GM18909 (cell line): Measurements from ENCODE around the gene IARS1.

Experiments used
- ATAC-seq: cut with Tn5 transposase; IDR thresholded peaks from one replicate; pipeline ENCODE4 v1.9.1; 2021; ENCODE audit warnings: mild to moderate bottlenecking; ENCODE audit not compliant: unreplicated experiment, poor library complexity

IARS1 gene

DNA sequence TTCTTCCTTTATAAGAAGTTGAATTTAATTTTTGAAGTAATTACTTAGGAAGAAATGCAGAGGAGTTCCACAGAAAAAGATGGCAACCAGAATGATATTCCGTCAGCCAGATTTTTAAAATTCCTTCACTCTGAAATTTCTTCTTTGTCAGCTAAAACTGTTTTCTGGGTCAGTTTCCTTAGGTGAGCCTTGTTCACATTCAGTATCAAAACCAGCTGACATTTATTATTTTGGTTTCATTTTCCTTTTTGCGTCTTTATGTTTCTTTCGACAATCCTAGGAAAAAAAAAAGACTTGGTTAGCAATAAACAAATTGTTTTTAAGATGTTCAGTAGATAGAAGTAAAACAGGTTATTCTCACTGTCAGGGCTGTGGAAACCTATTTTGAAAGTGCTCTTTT is 4.1 kb upstream of the IARS1 start:
- ATAC-seq, result no peak

DNA sequence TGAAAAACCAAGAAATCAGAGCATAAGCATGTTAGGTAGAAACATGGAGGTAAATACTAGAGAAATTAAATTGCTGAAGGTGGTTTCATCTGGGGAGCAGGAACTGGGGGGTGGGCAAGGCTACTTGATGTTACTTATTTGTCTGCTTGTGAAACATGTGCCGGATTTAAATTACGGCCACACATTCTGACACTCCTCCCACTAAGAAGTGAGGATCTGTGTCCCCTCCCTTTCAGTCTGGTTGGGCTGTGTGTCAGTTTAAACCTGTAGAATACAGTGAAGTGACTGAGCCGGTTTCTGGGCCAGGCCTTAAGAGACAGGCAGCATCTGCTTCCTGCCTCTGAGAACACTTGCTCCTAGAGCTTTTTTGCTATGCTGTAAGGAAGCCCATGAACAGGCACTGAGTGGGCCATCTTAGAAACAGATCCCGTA is 2.3 kb upstream of the IARS1 start:
- no peak for ATAC-seq

DNA sequence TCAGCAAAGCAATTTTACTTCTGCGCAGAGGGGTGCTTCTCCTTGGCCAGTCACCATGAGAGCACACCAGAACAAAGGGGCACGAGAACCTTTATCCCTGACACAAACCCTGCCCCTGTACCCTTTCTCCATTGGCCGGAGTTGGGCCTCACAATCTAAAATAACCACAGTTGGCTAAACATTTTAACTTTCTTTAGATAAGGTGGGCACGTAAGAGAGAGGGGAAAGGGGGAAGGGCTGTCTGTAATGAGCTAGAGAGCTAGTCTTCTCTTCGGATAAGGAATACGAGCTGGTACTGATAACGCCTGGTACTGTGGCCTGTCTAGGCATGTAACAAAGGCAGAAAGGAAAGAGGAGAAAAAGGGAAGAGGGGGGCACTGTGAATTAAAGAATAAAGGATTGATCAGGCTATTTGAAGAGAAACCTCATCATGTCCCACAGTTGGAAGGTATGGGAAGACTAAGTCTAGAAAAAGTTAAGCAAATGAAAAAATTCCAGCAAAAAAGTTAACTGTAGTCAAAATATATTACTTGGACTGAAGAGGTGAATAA is 1.8 kb upstream of the IARS1 start:
- no peak for ATAC-seq

DNA sequence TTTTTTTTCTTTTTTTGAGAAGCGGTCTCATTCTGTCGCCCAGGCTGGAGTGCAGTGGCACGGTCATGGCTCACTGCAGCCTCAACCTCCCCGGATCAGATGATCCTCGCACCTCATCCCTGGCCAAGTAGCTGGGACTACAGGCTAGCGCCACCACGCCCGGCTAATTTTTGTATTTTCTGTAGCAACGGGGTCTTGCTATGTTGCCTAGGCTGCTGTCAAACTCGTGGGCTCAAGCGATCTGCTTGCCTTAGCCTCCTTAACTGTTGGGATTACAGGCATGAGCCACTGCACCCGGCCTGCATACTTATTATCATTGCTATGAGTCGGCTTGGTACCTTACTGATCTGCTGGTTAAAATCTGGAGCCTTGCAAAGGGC is 790 bp upstream of the IARS1 start:
- no peak for ATAC-seq

DNA sequence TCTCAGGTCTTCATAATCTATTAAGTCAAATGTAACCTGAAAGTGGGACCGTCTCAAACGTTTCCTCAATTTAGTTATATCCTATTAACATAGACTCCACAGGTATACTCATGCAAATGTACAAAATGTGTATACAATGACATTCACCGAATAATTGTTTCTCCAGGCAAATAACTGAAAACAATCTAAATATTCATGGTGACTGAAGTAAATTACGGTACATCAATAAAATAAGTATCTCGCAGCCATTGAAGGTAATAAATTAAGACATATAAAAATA is 482 bp downstream of the IARS1 start:
- ATAC-seq, result no peak

DNA sequence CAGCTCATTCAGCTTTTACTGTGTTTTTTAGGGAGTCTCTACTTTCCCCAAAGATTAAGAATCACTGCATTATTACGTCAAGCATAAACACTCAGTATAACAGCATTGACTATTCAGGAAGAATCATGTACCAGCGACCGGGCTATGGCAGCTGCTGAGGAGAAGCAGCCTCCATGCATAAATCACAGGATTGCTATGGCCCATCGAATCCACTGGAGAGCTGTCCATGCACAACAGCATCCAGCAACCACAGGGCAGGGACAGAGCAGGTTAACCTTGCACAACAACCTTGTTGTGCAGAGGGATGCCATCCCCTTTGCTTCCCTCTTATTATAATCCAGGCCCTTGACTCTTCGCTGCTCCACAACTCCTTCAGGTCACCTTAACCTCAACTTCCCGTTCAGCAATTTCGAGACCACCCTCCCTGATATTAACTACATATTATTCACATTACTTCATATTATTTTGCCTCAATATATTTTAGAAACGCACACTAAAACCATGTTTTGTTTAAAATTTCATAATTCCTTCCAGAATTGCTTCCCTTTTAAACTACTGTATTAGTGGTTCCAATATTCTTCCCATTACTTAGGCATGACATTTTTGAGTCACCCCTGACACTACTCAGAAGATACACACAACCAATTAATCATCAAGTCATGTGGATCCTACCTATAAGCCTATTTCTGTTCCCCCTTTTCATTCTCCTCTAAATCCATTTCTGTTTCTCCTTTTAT is 991 bp downstream of the IARS1 start:
- ATAC-seq, result no peak

DNA sequence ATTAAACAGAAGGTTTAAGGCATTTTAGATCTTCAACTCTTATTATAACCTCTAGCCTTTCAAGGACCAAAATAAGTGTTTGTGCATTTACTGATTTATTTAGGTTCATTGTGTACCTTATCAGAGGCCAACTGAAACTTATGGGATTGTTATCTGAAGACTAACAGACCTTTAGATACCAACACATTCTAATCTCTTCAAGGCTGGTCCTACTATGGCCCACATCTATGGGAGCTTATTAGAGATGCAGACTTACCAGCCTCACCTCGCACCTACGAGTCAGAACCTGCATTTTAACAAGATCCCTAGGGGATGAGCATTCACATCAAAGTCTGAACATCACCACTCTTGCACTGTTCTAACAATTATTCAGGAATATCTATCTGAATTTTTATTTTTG is 1.9 kb downstream of the IARS1 start:
- ATAC-seq, result no peak

DNA sequence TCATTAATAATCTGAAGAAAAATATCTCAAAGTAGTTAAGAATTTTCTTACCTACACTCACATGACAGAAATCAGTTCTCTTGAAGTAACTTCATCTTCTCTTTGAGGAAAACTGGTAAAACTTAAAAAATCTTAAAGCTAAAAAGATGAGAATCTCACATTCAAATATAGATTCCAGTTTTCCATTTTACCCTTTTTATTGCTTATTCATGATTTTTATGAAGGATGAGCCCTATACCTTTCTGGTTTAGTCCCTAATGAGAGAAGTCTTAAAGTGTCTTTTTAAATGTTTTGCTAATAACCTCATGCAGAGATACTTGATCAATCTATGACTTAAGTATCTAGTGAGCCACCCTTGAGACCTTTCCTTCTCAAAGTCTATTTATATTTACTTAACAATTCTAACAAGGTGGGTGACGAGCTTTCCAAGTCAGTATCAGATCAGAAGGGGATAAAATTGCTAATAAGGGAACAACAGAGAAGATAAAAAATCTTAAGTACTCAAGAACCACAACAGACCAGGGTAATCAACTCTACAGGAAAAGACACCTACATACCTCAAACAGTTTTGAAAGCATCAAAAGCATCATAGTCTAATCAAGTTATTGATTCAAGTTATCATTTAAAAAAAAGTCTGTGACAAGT is 2.6 kb downstream of the IARS1 start:
- ATAC-seq, result no peak

DNA sequence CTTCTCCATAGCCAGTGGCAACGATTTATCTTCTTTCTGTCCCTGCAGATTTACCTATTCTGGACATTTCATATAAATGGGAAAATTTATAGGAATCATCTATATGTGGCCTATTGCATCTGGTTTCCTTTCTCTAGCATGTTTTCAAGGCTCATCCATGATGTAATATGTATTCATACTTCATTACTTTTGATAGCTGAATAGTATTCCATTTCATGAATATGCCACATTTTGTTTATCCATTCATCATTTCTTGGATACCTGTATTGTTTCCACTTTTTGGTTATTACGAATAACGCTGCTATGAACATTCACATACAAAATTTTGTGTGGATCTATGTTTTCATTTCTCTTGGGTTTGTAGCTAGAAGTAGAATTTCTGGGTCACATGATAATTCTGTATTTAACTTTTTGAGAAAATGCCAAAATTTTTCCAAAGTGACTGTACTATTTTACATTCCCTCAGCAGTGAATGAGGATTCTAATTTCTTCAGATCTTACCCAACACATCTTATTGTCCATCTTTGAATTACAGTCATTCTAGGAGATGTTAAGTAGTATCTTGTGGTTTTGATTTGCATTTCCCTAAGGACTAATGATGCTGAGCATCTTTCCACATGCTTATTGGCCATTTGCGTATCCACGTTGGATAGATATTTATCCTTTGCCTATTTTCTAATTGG is 3.6 kb downstream of the IARS1 start:
- ATAC-seq, result no peak

DNA sequence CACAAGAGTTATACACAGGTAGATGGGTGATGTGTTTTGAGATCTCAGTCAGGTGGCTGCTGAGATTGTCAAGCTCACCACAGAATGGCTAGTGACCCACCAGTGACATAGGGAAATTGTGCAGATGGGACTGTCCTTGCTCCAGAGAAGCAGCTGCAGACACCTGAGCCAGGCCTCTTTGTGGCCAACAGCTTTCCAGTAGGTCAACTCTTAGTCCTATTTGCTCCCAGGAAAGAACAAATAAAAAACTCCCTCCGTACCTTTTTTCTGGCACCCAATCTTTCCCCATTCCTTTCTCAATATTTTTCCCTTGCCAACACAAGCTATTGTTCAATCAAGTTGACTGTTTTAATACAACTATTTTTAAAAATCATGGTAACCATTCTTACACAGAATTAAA is 14.2 kb downstream of the IARS1 start:
- no peak for ATAC-seq

DNA sequence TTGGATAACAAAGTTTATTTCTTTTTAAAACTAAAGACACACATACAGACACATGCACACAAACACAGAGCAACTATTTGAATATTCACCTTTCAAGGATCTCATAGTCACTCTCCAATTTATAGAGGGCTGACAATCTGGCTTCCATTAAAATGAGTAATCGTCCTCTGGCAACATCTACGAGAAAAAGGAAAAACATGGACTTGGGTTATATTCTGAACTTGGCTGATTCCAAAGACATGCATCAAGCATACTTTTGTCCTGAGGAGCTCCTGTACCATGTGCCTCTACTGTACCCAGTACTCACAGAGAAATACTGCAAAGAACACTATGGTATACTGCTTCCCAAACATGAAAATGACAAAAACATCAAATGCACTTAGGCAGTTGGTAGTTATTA is 15.4 kb downstream of the IARS1 start:
- no peak for ATAC-seq

DNA sequence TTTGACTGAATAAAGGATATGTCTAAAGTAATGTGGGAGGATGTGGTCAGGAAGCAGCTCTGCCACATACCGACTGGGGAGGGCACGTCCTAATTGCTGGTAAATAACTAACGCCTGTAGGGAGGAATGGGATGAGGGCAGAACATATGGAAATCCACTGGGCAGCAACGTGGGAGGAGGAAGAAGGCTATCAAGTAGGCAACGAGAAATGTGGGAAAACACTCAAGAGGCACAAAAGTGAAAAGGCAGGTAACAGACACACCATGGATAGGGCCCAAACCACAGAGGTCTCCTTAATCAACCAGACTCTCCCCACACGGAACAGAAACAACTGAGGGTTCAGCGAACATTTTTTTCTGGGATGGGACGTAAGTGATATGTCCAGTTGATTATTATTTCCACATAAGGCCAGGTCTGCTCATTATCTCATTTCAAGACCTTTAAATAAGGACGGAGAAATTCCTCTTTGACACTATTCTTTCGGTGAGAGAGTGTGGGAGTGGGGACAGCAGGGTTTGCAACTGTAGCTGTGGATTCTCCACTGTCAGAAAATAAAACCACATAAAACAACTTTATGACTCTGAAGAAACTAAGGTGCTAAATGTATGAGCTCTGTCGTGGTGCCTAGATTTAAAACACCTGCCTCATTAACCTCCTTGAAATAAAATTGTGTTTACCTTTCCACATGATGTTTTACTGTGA is 17.0 kb downstream of the IARS1 start:
- ATAC-seq, result no peak

DNA sequence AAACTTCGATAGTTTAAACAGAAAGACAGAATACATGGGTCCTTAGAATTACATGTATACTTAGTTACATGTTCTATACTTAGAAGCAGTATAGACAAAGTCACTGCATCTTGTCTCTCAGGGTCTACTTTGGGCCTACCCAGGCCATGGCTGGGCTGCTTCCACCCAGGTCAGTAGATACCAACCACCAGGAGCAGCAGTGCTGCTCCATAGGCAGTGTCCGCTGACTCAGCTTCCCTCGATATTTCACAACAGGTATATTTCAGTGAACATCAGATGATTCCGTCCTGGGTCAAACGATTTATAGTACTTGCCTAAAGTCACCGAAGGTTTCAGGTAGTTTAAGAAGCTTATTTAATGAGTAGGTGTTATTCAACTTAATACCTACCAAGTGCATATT is 18.0 kb downstream of the IARS1 start:
- ATAC-seq, result no peak

DNA sequence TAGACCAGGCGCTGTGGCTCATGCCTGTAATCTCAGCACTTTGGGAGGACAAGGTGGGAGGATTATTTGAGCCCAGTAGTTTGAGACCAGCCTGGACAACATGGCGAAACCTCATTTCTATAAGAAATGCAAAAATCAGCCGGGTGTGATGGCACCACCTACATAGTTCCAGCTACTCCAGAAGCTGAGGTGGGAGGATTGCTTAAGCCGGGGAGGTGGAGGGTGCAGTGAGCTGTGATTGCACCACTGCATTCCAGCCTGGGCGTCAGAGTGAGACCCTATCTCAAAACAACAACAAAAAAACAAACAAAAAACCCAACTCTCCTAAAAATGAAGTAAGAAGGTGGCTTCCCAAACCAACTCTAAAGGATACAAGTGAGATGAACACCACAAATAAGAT is 23.0 kb downstream of the IARS1 start:
- ATAC-seq, result no peak

DNA sequence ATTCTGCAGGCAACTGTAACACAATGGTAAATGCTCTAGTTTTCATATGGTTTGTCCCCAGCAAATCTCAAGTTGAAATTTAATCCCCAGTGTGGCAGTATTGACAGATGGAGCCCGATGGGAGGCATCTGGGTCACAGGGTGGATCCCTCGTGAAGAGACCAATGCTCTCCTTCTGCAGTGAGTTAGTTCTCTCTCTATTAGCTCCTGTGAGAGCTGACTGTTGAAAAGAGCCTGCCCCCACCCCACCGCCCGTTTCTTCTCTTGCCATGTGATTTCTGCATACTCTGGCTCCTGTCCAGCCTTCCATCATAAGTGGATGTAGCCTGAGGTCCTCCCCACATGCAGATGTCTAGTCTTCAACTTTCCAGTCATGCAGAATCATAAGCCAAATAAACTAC is 27.0 kb downstream of the IARS1 start:
- no peak for ATAC-seq

DNA sequence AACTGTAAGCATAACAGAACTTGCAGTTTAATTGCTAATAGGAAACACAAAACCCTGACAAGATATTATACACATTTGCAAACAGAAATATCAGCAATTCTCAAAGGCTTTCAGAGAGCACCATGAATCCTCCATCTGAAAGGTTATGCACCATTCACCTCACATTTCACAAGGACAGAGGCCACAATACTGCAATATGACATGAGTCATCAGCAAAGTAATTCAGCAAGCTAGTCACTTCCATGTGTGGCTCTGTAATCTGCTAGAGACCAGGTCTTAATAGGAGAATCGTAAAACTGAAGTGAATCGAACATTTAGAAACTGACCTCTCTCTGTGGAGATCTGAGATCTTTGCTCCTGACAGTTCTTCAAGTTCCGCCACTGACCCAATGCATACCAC is 28.3 kb downstream of the IARS1 start:
- no peak for ATAC-seq

DNA sequence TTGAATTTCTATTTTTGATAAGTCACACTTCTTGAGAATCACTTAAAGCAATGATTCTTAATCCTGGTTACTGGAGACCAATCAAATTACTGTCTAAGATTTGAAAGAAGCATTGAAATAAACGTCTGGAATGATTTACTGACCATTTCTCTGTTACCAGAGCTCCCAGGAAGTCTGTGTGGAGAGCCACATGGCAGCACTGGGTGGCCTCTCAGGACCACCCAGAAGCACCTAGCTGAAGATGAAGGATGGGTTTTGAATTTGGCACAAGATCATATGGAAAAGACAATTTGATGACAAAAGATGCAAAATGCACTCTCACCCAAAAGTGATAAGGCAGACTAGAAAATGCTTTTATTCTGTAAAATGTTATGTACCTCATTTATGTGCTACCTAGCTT is 30.4 kb downstream of the IARS1 start:
- ATAC-seq, result no peak

DNA sequence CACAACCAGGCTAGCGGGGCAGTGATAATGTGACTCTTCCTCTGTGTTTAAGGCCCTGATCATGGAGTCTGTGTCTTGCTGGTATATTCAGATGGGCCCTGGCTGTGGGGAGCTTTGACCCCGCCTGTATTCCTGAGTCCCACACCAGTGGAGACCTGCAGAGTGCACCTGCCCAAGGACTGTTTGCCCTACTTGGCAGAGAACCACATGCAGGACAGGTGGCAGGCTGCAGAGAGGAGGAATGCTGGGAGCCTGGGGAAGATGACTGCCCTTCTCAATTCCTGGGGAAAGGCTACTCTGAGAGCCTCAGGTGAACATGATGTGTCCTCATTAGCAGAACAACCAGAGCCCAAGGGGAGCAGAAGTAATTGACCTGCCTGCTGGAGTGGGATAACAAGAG is 36.2 kb downstream of the IARS1 start:
- no peak for ATAC-seq

DNA sequence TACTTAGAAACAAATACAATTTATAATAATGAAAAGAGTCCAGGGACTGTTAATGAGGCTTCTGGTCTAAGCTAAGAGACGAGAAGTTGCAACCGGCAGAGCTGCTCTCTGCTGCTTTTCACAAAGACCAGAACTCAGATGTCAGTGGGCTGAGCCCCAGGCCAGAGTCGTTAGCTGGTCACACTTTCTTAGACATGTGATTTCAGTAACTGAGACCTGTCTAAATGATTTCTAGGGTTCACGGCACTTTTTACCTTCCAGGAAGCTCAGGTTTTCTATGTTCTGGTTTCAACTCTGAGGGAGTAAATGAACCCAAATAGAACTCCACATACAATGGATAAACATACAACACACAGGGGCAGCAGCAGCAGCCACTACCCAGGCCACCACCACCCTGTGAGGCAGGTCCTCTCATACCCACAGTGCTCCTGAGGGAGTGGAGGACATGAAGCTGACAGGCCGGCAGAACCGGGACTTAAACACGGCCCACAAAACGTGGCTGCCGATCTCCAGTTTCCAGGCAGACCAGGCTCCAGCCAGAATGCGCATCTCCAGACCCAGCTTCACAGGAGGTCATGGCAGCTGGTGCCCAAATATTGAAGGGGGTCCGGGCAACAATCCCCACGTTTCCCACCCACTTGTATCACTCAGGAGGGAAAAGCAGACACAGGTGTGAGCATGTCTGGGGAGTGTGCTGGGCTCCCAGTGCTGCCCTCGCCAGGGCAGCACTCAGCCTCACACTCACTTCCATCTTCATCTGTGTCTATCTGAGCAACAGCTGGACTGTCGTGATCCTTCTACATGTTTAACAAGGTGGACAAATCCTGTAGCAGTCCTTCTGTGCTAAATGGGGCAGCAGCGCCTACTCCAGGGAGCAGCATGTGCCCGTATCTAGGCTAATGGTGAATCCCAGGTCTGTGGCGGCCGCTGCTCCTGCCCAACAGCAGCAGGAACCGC is 38.8 kb downstream of the IARS1 start:
- no peak for ATAC-seq

DNA sequence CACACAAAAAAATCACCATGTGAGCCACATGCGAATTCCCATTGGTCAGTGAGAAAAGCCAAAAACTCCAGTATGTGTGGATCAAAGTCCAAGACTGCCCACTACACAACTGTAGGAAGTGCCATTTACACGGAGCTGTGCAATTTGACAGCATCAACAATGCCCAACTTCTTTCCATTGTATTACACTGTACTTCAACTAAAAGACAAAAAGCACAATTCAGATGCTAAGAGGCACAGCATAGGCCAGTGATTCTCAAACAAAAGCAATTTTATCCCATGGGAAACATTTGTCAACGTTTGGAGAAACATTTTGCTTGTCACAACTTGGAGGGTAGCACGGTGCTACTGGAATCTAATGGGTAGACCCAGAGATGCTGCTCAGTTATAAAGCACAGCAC is 39.8 kb downstream of the IARS1 start:
- ATAC-seq, result no peak
